B cell (primary cell): ENCODE measurements around the gene MTHFD1.

ENCODE experiments used
- EZH2 ChIP-seq: IDR thresholded peaks from 2 replicates; pipeline ENCODE4 v1.6.1; 2012; ENCODE audit warnings: borderline replicate concordance, low read depth, mild to moderate bottlenecking, moderate library complexity, low read length; ENCODE audit not compliant: insufficient read depth, poor library complexity, severe bottlenecking
- TF ChIP-seq, protein P1 (sequence below): fragments of 200-600 bp; IDR thresholded peaks from one replicate; pipeline ENCODE4 v1.8.0; 2022; ENCODE audit warnings: antibody characterized with exemption, mild to moderate bottlenecking

- TF ChIP-seq, protein P1, sequence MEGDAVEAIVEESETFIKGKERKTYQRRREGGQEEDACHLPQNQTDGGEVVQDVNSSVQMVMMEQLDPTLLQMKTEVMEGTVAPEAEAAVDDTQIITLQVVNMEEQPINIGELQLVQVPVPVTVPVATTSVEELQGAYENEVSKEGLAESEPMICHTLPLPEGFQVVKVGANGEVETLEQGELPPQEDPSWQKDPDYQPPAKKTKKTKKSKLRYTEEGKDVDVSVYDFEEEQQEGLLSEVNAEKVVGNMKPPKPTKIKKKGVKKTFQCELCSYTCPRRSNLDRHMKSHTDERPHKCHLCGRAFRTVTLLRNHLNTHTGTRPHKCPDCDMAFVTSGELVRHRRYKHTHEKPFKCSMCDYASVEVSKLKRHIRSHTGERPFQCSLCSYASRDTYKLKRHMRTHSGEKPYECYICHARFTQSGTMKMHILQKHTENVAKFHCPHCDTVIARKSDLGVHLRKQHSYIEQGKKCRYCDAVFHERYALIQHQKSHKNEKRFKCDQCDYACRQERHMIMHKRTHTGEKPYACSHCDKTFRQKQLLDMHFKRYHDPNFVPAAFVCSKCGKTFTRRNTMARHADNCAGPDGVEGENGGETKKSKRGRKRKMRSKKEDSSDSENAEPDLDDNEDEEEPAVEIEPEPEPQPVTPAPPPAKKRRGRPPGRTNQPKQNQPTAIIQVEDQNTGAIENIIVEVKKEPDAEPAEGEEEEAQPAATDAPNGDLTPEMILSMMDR, result no peak
- no peak for TF ChIP-seq EZH2
These were observed 51.0 kb downstream of the MTHFD1 start for GRCh38 chr14:64439141-64439540.
